ENCODE measurements around the gene HYLS1.

Gene HYLS1

GRCh38 chr11:125950178-125950490 is 62.7 kb downstream of the HYLS1 start:
- DNase-seq, result no peak
